Right renal cortex interstitium (tissue), 3 donors: ENCODE data around the gene PABPN1L. TPM values are rescaled to one million over a fixed set of nuclear protein-coding genes. Genes with fewer than 3 reads are reported as not detected.
A peak's percentile ranks its signal among the peaks of the same experiment; 100 is the strongest.

ENCODE experiments used
- DNase-seq, 3 donors: peaks; one replicate each; pipeline ENCODE4 v3.0.0-alpha.2; 2013; ENCODE audit warnings: low read depth in 3 of 3, low spot score in 2 of 3
- polyA plus RNA-seq, 3 donors: library from polyadenylated mRNA; unstranded; fragments of 120-200 nt; gene quantifications; one replicate each; pipeline ENCODE4 v1.2.1, GENCODE V29; 2013; ENCODE audit not compliant: insufficient read length in 3 of 3

PABPN1L gene
- polyA plus RNA-seq, 3 donors = not detected

GRCh38 chr16:88871730-88872416 is 5.4 kb upstream of the PABPN1L start:
- DNase-seq = no peak

- DNase-seq = no peak
Observed at GRCh38 chr16:88871349-88871702, 4.9 kb upstream of the PABPN1L start.

DNA sequence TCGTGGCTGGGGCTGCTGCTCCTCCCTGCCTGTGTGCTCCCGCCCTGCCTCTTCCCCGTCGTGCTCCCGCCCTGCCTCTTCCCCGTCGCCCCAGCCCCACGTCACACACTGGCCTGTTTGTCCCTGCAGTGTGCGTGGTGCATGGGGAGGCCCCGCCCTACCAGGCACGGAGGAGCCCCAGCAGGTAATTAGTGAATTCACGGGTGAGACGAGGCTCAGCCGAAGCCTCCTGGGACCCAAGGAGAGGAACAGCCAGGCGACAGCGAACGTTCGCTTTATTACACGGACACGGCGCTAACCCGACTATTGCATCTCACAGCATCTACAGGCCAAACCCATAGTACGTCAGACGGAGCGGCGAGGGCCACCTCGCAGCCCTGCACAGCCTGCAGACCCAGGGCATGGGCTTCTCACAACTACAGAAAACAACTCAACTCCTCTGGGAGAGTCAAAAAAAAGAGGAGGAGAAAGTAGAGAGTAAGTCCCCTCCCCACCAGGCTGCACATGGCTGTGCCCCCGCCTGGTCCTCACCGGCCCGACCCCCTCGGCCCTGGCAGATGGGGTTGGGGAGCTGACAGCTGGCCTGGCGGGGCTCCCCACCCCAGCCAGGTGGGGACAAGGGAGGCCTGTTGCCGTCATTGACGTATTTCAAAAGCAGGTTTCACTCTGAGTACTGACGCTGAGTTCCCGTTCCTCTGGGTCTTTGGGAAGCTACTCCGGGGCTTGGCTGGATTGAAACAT is 4.3 kb upstream of the PABPN1L start:
- DNase-seq = no peak

DNA sequence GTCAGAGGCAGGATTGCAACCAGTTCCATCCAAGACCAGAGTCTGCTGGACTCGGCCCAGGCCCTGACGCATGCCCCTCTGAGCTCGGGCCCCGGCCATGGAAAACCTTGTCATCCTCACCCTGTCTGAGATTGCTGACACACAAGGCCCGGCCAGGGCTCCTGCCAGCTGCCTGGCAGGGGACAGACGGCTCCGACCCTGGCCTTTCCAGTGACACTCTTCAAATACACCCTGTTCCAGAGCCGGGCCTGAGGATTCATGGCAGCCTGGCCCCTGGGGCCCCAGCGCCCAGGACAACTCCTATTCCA is 3.2 kb upstream of the PABPN1L start:
- no peak for DNase-seq

GRCh38 chr16:88868974-88869672 is 2.7 kb upstream of the PABPN1L start:
- DNase-seq = no peak

DNA sequence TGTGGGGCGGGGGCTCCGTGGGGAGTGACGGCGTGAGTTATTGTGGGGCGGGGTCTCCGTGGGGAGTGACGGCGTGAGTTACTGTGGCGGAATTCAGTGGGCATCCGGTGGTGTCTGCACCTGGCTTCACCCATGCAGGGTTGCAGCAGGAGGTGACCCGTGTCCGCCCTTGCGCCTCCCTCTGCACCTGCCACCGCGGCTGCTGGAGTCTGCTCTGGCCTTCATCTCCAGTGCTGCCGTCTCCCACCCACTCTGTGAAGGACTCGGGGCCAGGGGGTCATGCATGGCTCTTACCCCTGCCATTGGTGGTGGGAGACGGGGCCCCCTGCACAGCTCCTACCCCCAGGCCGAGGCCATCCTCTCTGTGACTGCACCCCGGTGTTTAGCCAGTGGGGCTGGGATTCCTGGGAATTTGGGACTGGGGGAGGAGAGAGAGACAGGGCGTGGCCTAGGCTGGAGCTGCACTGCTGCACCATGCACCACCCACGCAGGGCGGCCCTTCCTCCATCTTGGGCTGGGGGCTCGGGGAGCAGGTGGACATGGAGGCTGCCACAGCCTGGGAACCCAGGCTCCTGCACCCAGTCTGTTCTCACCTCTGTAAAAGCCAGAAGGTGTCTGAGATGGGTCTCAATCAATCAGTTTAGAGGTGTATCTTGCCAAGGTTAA is 1.3 kb upstream of the PABPN1L start:
- no peak for DNase-seq

GRCh38 chr16:88865742-88866141 is 718 bp downstream of the PABPN1L start:
- no peak for DNase-seq

DNA sequence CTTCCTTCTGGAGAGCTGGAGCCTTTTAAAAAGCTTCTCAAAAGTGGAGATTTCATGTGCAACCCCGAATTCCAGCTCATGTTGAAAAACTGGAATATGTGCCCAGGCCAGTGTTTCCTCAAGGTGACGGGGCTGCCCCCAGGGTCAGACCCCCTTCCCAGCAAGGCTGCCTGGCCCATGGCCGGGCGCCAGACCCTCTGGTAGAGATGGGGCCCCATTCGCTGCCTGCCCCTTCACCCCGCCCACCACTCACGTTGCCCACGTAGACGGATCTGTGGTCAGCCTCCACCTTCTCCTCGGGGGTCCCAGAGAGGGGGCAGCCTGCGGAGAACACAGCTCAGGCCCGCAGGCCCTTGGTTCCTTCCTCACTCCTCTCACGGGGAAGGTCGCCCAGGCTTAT is 1.1 kb downstream of the PABPN1L start:
- no peak for DNase-seq

GRCh38 chr16:88864521-88864920 is 1.9 kb downstream of the PABPN1L start:
- DNase-seq = no peak

GRCh38 chr16:88864099-88864498 is 2.4 kb downstream of the PABPN1L start:
- no peak for DNase-seq

DNA sequence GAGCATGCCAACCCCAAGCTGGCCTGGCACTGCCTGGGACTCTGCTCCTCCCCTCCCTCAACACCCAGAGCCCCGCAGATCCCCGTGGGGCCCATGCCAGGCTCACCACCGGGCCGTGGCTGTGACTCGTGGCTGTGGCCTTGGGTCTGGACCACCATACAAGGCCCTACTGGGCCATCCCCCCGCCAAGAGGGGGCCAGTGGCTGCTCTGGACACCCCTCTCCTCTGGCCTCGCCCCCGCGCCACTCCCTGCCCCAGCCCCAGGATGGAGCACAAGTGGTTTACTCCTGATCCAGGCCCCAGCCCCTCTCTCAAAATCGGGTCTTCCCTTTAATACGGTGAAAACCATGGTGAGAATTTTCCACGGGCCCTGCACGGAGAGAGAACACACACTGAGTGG is 3.0 kb downstream of the PABPN1L start:
- DNase-seq = no peak

DNA sequence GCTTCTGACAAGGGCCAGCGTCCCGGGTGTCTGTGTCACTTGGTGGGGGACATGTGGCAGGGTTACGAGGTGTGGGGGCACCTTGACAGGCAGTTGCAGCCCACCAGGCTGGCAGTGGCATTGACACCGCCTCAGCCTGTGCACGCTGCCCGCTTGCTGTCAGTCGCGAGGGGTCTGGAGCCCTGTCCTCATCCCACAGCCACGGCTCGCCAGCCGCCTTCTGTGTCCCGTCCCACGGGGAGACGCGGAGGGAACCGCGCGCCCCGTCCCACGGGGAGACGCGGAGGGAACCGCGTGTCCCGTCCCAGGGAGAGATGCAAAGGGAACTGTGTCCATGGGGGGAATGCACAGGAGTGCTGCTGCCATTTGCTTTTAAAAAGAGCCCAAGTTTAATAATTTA is 3.5 kb downstream of the PABPN1L start:
- DNase-seq = no peak

- DNase-seq = no peak
Observed at GRCh38 chr16:88861359-88861758, 5.1 kb downstream of the PABPN1L start.

GRCh38 chr16:88859381-88860091 is 6.9 kb downstream of the PABPN1L start:
- DNase-seq = no peak

GRCh38 chr16:88857728-88858339 is 8.6 kb downstream of the PABPN1L start:
- peak; percentile 29 to 47 (median 35) for DNase-seq

DNA sequence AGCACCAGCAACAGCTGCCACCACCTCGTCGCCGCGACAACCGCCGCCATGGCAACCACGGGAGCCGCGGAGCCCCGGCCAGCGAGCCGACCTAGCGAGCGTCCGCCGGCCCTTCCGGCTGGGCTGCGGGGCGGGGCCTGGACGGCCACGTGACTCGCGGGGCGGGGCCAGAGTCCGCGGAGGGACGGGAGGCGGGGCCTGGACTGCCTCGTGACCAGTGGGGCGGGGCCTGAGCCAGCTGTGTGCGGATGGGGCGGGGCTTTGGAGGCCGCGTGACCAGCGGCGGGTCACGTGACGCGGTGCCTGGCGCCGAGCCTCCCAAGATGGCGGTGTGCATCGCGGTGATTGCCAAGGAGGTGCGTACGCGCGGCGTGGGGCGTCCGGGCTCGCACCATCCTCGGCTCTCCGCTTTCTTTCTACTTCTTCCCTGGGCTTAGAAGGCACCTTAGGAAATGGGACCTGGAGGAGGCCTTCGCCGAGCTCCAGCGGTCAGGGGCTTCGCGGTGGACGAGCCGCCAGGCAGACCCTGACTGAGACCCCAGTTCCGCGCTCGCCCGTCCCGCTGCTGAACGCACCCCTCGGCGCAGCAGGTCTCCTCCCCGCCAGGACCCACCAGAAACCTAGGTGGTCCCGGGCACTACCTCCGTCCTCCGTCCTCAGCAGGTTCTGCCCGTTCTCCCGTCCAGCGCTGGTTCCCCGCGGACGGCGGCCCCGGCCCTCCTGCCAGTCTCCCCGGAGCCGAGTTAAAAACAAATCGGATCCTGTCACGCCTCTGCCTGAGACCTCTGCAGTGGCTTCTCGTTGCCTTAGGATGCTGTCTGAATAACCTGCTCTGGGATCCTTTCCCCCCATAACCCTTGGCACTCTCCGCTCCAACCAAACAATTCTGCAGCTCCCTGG is 9.4 kb downstream of the PABPN1L start, which contains the start of the genes GALNS and TRAPPC2L:
Gene GALNS, minus strand, starts transcription at position 120 of the 900 bp plus-strand sequence. Its CDS starts 70 bp downstream, at position 50.
Gene TRAPPC2L, plus strand, starts transcription at position 300 of the 900 bp plus-strand sequence. Its CDS starts 24 bp downstream, at position 324.
- peak; percentile 77 to 91 (median 90) for DNase-seq

GRCh38 chr16:88856122-88856827 is 10.2 kb downstream of the PABPN1L start:
- no peak for DNase-seq

DNA sequence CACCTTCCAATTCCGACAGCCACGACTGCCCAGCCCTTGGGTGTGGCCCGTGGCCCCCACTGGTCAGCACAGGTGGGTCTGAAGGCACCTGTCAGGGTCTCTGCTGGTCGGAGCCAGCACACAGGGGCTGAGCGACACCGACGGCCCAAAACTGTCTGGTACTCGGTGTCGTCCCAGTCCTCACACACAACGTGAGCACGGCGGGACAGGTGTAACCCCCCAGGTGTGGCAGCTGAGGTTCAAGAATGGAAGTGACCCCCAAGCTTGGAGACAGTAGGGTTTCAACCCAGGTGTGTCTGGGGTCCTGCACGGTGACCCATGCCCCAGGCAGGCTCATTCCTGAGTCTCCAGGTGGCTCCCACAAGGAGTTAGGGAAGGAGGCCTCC is 10.7 kb downstream of the PABPN1L start:
- DNase-seq = no peak
